ENCODE results near the gene SP140.
A peak's percentile ranks its signal among the peaks of the same experiment; 100 is the strongest.
"Not testable (repeated sequence)": the region's sequence is repeated elsewhere in the genome, so short reads cannot be mapped to it uniquely, and the experiment has no call there.

Gene SP140

DNA sequence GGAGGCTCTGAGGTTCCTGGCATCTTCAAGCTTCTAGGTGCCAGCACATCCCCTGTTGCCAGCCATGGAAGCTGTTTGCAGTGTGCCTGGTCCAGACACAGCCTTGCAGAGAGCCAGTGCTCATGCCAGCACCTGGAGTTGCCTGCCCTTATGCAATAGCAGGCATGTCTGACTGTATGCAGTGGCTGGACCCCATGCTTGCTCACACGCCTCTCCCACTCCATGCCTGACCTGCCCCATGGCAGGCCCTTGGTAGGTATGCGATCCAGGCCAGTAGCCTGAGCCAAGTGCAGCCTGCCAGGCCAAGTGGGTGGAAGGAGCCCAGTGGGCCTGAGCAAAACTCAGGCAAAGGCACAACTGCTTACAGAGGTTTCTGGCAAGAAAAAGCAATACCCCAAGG lies 81.9 kb downstream of the SP140 start:
- no peak overlapping the region for H2AK5ac ChIP-seq (ENCODE audit: low read length, severe bottlenecking)
- H3K4me1 ChIP-seq (ENCODE audit: control insufficient read depth, insufficient read depth, low read depth, low read length) = peaks cover 3% of the 10 kb centered on the region
- no peak overlapping the region for H3K23ac ChIP-seq (ENCODE audit: low read length in 2 of 2)
- no peak overlapping the region for H3K4me2 ChIP-seq (ENCODE audit: low read length, poor library complexity, severe bottlenecking)
- no peak overlapping the region for H3K27ac ChIP-seq (ENCODE audit: low read length, poor library complexity, severe bottlenecking)
- no peak overlapping the region for H2BK5ac ChIP-seq (ENCODE audit: low read depth, low read length, poor library complexity, severe bottlenecking)
- no peak overlapping the region for H3K4me3 ChIP-seq (ENCODE audit: insufficient read depth in 1 of 2, low read depth in 1 of 2, low read length in 2 of 2)
- no peak overlapping the region for H2AFZ ChIP-seq (ENCODE audit: low read depth, low read length)
- H3K9me3 ChIP-seq (ENCODE audit: control insufficient read depth, low read length) = peaks cover 12% of the 10 kb centered on the region
- peak overlapping the region in 1 of 2 experiments; percentile 9 for H3K14ac ChIP-seq (ENCODE audit: low read length in 2 of 2)
- H4K8ac ChIP-seq (ENCODE audit: low read length) = no peak overlapping the region
- H3K18ac ChIP-seq (ENCODE audit: low read depth in 1 of 2, low read length in 2 of 2) = no peak overlapping the region
- WGBS = 100% methylated on average over 2 of the region's 2 CpGs
- no peak overlapping the region for H3K9ac ChIP-seq (ENCODE audit: low read length)
- no peaks in the 10 kb centered on the region for H3K27me3 ChIP-seq (ENCODE audit: control insufficient read depth in 1 of 2, insufficient read depth in 1 of 2, low read length in 2 of 2)
- no peak for DNase-seq
- no peak overlapping the region for H2BK120ac ChIP-seq (ENCODE audit: low read depth, low read length)
- H4K91ac ChIP-seq (ENCODE audit: low read length) = no peak overlapping the region
- no peak overlapping the region for H2BK15ac ChIP-seq (ENCODE audit: low read depth, poor library complexity, severe bottlenecking)
- H3K36me3 ChIP-seq (ENCODE audit: control insufficient read depth in 1 of 2, insufficient read depth in 2 of 2, low read depth in 1 of 2, low read length in 2 of 2) = peaks cover 0 to 4% of the 10 kb centered on the region in 2 experiments
- H2BK12ac ChIP-seq (ENCODE audit: low read length in 2 of 2) = no peak overlapping the region
- H3K79me1 ChIP-seq (replicated peaks; ENCODE audit: low read length, poor library complexity, severe bottlenecking) = no peaks in the 10 kb centered on the region
- H3K4ac ChIP-seq (ENCODE audit: low read depth in 1 of 2, low read length in 2 of 2) = no peak overlapping the region

DNA sequence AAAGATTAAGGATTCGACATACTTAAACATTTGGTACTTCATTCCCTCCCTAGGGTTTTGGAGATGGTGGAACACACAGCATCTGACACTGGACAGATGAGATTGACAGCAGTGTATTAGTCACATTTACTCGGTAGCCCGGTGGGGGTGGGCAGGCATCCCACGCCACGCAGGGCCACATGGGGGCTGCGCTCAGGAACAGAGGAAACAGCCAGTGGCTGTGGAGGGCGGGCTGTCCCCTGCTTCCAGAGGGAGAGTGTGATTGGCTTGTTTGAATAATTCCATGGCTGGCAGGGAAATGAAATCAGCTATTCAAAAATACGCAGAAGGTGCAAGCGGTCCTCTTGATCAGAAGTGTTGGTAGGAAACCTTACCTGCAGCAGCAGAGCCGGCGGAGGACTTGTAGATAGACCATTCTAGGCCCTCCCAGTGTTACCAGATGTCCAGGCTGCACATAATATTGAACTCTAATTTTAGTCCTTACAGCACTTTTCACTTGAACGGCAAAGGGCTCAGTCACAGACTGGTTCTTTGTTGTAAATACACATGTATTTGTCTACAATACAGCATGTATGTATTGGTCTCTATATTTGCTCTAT lies 83.0 kb downstream of the SP140 start:
- H3K9me3 ChIP-seq (ENCODE audit: control insufficient read depth, low read length) = peaks cover 10% of the 10 kb centered on the region
- no peak overlapping the region for H3K27ac ChIP-seq (ENCODE audit: low read length, poor library complexity, severe bottlenecking)
- DNase-seq = no peak
- H3K23ac ChIP-seq (ENCODE audit: low read length in 2 of 2) = no peak overlapping the region
- peaks cover 0 to 4% of the 10 kb centered on the region in 2 experiments for H3K36me3 ChIP-seq (ENCODE audit: control insufficient read depth in 1 of 2, insufficient read depth in 2 of 2, low read depth in 1 of 2, low read length in 2 of 2)
- H2BK12ac ChIP-seq (ENCODE audit: low read length in 2 of 2) = no peak overlapping the region
- H3K4ac ChIP-seq (ENCODE audit: low read depth in 1 of 2, low read length in 2 of 2) = no peak overlapping the region
- H2BK5ac ChIP-seq (ENCODE audit: low read depth, low read length, poor library complexity, severe bottlenecking) = no peak overlapping the region
- no peak overlapping the region for H3K4me3 ChIP-seq (ENCODE audit: insufficient read depth in 1 of 2, low read depth in 1 of 2, low read length in 2 of 2)
- H2BK120ac ChIP-seq (ENCODE audit: low read depth, low read length) = no peak overlapping the region
- no peak overlapping the region for H4K91ac ChIP-seq (ENCODE audit: low read length)
- H3K4me2 ChIP-seq (ENCODE audit: low read length, poor library complexity, severe bottlenecking) = no peak overlapping the region
- no peak overlapping the region for H2BK15ac ChIP-seq (ENCODE audit: low read depth, poor library complexity, severe bottlenecking)
- no peak overlapping the region for H3K9ac ChIP-seq (ENCODE audit: low read length)
- H3K18ac ChIP-seq (ENCODE audit: low read depth in 1 of 2, low read length in 2 of 2) = no peak overlapping the region
- no peak overlapping the region for H2AFZ ChIP-seq (ENCODE audit: low read depth, low read length)
- peaks cover 3% of the 10 kb centered on the region for H3K4me1 ChIP-seq (ENCODE audit: control insufficient read depth, insufficient read depth, low read depth, low read length)
- no peaks in the 10 kb centered on the region for H3K27me3 ChIP-seq (ENCODE audit: control insufficient read depth in 1 of 2, insufficient read depth in 1 of 2, low read length in 2 of 2)
- H3K14ac ChIP-seq (ENCODE audit: low read length in 2 of 2) = no peak overlapping the region
- 84% methylated on average over 11 of the region's 12 CpGs for WGBS
- H2AK5ac ChIP-seq (ENCODE audit: low read length, severe bottlenecking) = no peak overlapping the region
- H4K8ac ChIP-seq (ENCODE audit: low read length) = no peak overlapping the region
- no peaks in the 10 kb centered on the region for H3K79me1 ChIP-seq (replicated peaks; ENCODE audit: low read length, poor library complexity, severe bottlenecking)

DNA sequence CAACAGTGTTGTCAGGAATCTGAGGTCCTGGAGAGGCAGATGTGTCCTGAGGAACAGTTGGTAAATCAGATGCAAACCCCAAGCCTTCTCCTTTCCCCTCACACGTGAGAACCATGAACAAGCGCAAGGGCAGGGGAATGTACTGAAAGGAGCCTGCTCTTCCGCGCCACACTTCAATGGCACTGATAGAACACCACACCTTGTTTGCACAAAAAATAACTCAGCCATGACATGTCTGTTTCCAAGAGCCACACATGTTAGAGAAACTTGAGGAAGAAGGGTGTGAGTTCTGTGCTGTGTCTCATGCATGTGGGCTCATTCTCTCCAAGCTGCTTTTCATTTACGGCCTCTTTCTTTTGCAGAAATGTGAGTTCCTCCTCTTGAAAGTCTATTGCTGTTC lies 85.3 kb downstream of the SP140 start:
- H3K9ac ChIP-seq (ENCODE audit: low read length); H2BK5ac ChIP-seq (ENCODE audit: low read depth, low read length, poor library complexity, severe bottlenecking); H3K9me3 ChIP-seq (ENCODE audit: control insufficient read depth, low read length); H3K4me1 ChIP-seq (ENCODE audit: control insufficient read depth, insufficient read depth, low read depth, low read length); H3K27me3 ChIP-seq (ENCODE audit: control insufficient read depth in 1 of 2, insufficient read depth in 1 of 2, low read length in 2 of 2); DNase-seq; H3K36me3 ChIP-seq (ENCODE audit: control insufficient read depth in 1 of 2, insufficient read depth in 2 of 2, low read depth in 1 of 2, low read length in 2 of 2); H3K4me3 ChIP-seq (ENCODE audit: insufficient read depth in 1 of 2, low read depth in 1 of 2, low read length in 2 of 2); H3K4ac ChIP-seq (ENCODE audit: low read depth in 1 of 2, low read length in 2 of 2); H2AK5ac ChIP-seq (ENCODE audit: low read length, severe bottlenecking); H3K4me2 ChIP-seq (ENCODE audit: low read length, poor library complexity, severe bottlenecking); H4K91ac ChIP-seq (ENCODE audit: low read length); H2BK12ac ChIP-seq (ENCODE audit: low read length in 2 of 2); H3K23ac ChIP-seq (ENCODE audit: low read length in 2 of 2); H2BK120ac ChIP-seq (ENCODE audit: low read depth, low read length); H3K14ac ChIP-seq (ENCODE audit: low read length in 2 of 2); H3K79me1 ChIP-seq (replicated peaks; ENCODE audit: low read length, poor library complexity, severe bottlenecking); H3K18ac ChIP-seq (ENCODE audit: low read depth in 1 of 2, low read length in 2 of 2); H3K27ac ChIP-seq (ENCODE audit: low read length, poor library complexity, severe bottlenecking); H2BK15ac ChIP-seq (ENCODE audit: low read depth, poor library complexity, severe bottlenecking); H2AFZ ChIP-seq (ENCODE audit: low read depth, low read length); H4K8ac ChIP-seq (ENCODE audit: low read length): not testable (repeated sequence)
- no CpG with 5 or more reads among the region's 5 CpGs for WGBS

DNA sequence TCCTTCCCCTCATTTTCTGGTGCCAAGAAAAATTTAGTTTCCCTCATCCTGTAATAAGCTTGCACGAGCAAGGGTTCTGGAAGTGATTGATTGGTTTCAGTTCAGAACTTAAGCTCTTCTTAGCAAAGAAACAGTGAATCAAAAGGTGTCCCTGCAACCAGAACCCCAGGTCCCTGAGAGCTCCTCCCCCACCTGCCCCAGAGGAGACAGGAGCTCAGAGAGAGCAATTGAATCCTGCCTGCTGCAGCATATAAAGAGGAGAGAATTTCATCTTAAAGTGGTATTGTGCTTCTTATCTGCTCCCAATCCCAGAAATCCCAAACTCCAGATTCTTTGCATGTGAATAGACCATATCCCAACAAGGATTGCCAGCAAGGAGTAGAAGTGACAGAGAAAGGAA lies 86.1 kb downstream of the SP140 start:
- H3K79me1 ChIP-seq (replicated peaks; ENCODE audit: low read length, poor library complexity, severe bottlenecking); H3K9me3 ChIP-seq (ENCODE audit: control insufficient read depth, low read length); H2BK12ac ChIP-seq (ENCODE audit: low read length in 2 of 2); H2BK5ac ChIP-seq (ENCODE audit: low read depth, low read length, poor library complexity, severe bottlenecking); H4K8ac ChIP-seq (ENCODE audit: low read length); H3K4me2 ChIP-seq (ENCODE audit: low read length, poor library complexity, severe bottlenecking); H3K9ac ChIP-seq (ENCODE audit: low read length); H3K18ac ChIP-seq (ENCODE audit: low read depth in 1 of 2, low read length in 2 of 2); H2BK15ac ChIP-seq (ENCODE audit: low read depth, poor library complexity, severe bottlenecking); H3K4me1 ChIP-seq (ENCODE audit: control insufficient read depth, insufficient read depth, low read depth, low read length); H2AFZ ChIP-seq (ENCODE audit: low read depth, low read length); H4K91ac ChIP-seq (ENCODE audit: low read length); DNase-seq; H3K27me3 ChIP-seq (ENCODE audit: control insufficient read depth in 1 of 2, insufficient read depth in 1 of 2, low read length in 2 of 2); H2BK120ac ChIP-seq (ENCODE audit: low read depth, low read length); H3K4ac ChIP-seq (ENCODE audit: low read depth in 1 of 2, low read length in 2 of 2); H3K4me3 ChIP-seq (ENCODE audit: insufficient read depth in 1 of 2, low read depth in 1 of 2, low read length in 2 of 2); H3K23ac ChIP-seq (ENCODE audit: low read length in 2 of 2); H3K27ac ChIP-seq (ENCODE audit: low read length, poor library complexity, severe bottlenecking); H3K14ac ChIP-seq (ENCODE audit: low read length in 2 of 2); H2AK5ac ChIP-seq (ENCODE audit: low read length, severe bottlenecking); H3K36me3 ChIP-seq (ENCODE audit: control insufficient read depth in 1 of 2, insufficient read depth in 2 of 2, low read depth in 1 of 2, low read length in 2 of 2): not testable (repeated sequence)
- 100% methylated on average over 1 of the region's 1 CpG for WGBS

Data from mesenchymal stem cell (in vitro differentiated cells and primary cell).